ENCODE data around the gene DDB1.

DDB1 gene

GRCh38 chr11:61350336-61350735, 17.4 kb upstream of the DDB1 start:
- DNase-seq: no peak
- no peaks in the 10 kb centered on the region for H3K27me3 ChIP-seq (ENCODE audit: control insufficient read depth in 1 of 2, insufficient read depth in 1 of 2, low read length in 2 of 2)
- peaks cover 76 to 83% of the 10 kb centered on the region in 2 experiments for H3K36me3 ChIP-seq (ENCODE audit: control insufficient read depth in 1 of 2, insufficient read depth in 2 of 2, low read depth in 1 of 2, low read length in 2 of 2)
- no peak overlapping the region for H3K27ac ChIP-seq (ENCODE audit: low read length, poor library complexity, severe bottlenecking)
- H3K18ac ChIP-seq (ENCODE audit: low read depth in 1 of 2, low read length in 2 of 2): no peak overlapping the region
- no peak overlapping the region for H3K9ac ChIP-seq (ENCODE audit: low read length)
- H4K91ac ChIP-seq (ENCODE audit: low read length): no peak overlapping the region
- H3K4me2 ChIP-seq (ENCODE audit: low read length, poor library complexity, severe bottlenecking): no peak overlapping the region
- 100% methylated on average over 1 of the region's 1 CpG for WGBS
- H2BK15ac ChIP-seq (ENCODE audit: low read depth, poor library complexity, severe bottlenecking): no peak overlapping the region
- H3K14ac ChIP-seq (ENCODE audit: low read length in 2 of 2): no peak overlapping the region
- no peak overlapping the region for H3K4ac ChIP-seq (ENCODE audit: low read depth in 1 of 2, low read length in 2 of 2)
- no peak overlapping the region for H3K23ac ChIP-seq (ENCODE audit: low read length in 2 of 2)
- peaks cover 3% of the 10 kb centered on the region for H3K4me1 ChIP-seq (ENCODE audit: control insufficient read depth, insufficient read depth, low read depth, low read length)
- H4K8ac ChIP-seq (ENCODE audit: low read length): no peak overlapping the region
- H2AK5ac ChIP-seq (ENCODE audit: low read length, severe bottlenecking): no peak overlapping the region
- no peak overlapping the region for H3K4me3 ChIP-seq (ENCODE audit: insufficient read depth in 1 of 2, low read depth in 1 of 2, low read length in 2 of 2)
- no peaks in the 10 kb centered on the region for H3K79me1 ChIP-seq (replicated peaks; ENCODE audit: low read length, poor library complexity, severe bottlenecking)
- no peak overlapping the region for H2AFZ ChIP-seq (ENCODE audit: low read depth, low read length)
- H3K9me3 ChIP-seq (ENCODE audit: control insufficient read depth, low read length): no peaks in the 10 kb centered on the region
- no peak overlapping the region for H2BK120ac ChIP-seq (ENCODE audit: low read depth, low read length)
- no peak overlapping the region for H2BK5ac ChIP-seq (ENCODE audit: low read depth, low read length, poor library complexity, severe bottlenecking)
- H2BK12ac ChIP-seq (ENCODE audit: low read length in 2 of 2): no peak overlapping the region

- Histone ChIP-seq H3K9ac (ENCODE audit: low read length) (no peak overlapping the region), H2AK5ac (ENCODE audit: low read length, severe bottlenecking) (no peak overlapping the region), H2BK12ac (ENCODE audit: low read length in 2 of 2) (no peak overlapping the region), H3K4ac (ENCODE audit: low read depth in 1 of 2, low read length in 2 of 2) (no peak overlapping the region), H2AFZ (ENCODE audit: low read depth, low read length) (no peak overlapping the region), H3K27ac (ENCODE audit: low read length, poor library complexity, severe bottlenecking) (no peak overlapping the region), H2BK15ac (ENCODE audit: low read depth, poor library complexity, severe bottlenecking) (no peak overlapping the region), H3K4me3 (ENCODE audit: insufficient read depth in 1 of 2, low read depth in 1 of 2, low read length in 2 of 2) (no peak overlapping the region), H4K8ac (ENCODE audit: low read length) (no peak overlapping the region), H2BK120ac (ENCODE audit: low read depth, low read length) (no peak overlapping the region), H4K91ac (ENCODE audit: low read length) (no peak overlapping the region), H3K4me1 (ENCODE audit: control insufficient read depth, insufficient read depth, low read depth, low read length) (peaks cover 3% of the 10 kb centered on the region), H3K9me3 (ENCODE audit: control insufficient read depth, low read length) (no peaks in the 10 kb centered on the region), H3K14ac (ENCODE audit: low read length in 2 of 2) (no peak overlapping the region), H3K36me3 (ENCODE audit: control insufficient read depth in 1 of 2, insufficient read depth in 2 of 2, low read depth in 1 of 2, low read length in 2 of 2) (peaks cover 80 to 81% of the 10 kb centered on the region in 2 experiments), H3K27me3 (ENCODE audit: control insufficient read depth in 1 of 2, insufficient read depth in 1 of 2, low read length in 2 of 2) (no peaks in the 10 kb centered on the region), H3K4me2 (ENCODE audit: low read length, poor library complexity, severe bottlenecking) (no peak overlapping the region), H3K23ac (ENCODE audit: low read length in 2 of 2) (no peak overlapping the region), H3K18ac (ENCODE audit: low read depth in 1 of 2, low read length in 2 of 2) (no peak overlapping the region), H3K79me1 (replicated peaks; ENCODE audit: low read length, poor library complexity, severe bottlenecking) (no peaks in the 10 kb centered on the region), H2BK5ac (ENCODE audit: low read depth, low read length, poor library complexity, severe bottlenecking) (no peak overlapping the region)
- DNase-seq: no peak
- WGBS: 97% methylated on average over 10 of the region's 10 CpGs
Measured at GRCh38 chr11:61349916-61350315, 17.0 kb upstream of the DDB1 start.

GRCh38 chr11:61349189-61349751, 16.4 kb upstream of the DDB1 start:
- Histone ChIP-seq H3K4me3 (ENCODE audit: insufficient read depth in 1 of 2, low read depth in 1 of 2, low read length in 2 of 2) (no peak overlapping the region), H3K4me2 (ENCODE audit: low read length, poor library complexity, severe bottlenecking) (no peak overlapping the region), H2BK15ac (ENCODE audit: low read depth, poor library complexity, severe bottlenecking) (no peak overlapping the region), H3K23ac (ENCODE audit: low read length in 2 of 2) (no peak overlapping the region), H3K79me1 (replicated peaks; ENCODE audit: low read length, poor library complexity, severe bottlenecking) (no peaks in the 10 kb centered on the region), H2BK120ac (ENCODE audit: low read depth, low read length) (no peak overlapping the region), H3K27me3 (ENCODE audit: control insufficient read depth in 1 of 2, insufficient read depth in 1 of 2, low read length in 2 of 2) (no peaks in the 10 kb centered on the region), H3K9ac (ENCODE audit: low read length) (no peak overlapping the region), H2BK5ac (ENCODE audit: low read depth, low read length, poor library complexity, severe bottlenecking) (no peak overlapping the region), H3K4me1 (ENCODE audit: control insufficient read depth, insufficient read depth, low read depth, low read length) (peaks cover 3% of the 10 kb centered on the region), H2AFZ (ENCODE audit: low read depth, low read length) (no peak overlapping the region), H3K18ac (ENCODE audit: low read depth in 1 of 2, low read length in 2 of 2) (no peak overlapping the region), H2AK5ac (ENCODE audit: low read length, severe bottlenecking) (no peak overlapping the region), H3K14ac (ENCODE audit: low read length in 2 of 2) (no peak overlapping the region), H4K91ac (ENCODE audit: low read length) (no peak overlapping the region), H3K9me3 (ENCODE audit: control insufficient read depth, low read length) (no peaks in the 10 kb centered on the region), H4K8ac (ENCODE audit: low read length) (no peak overlapping the region), H3K4ac (ENCODE audit: low read depth in 1 of 2, low read length in 2 of 2) (no peak overlapping the region), H3K36me3 (ENCODE audit: control insufficient read depth in 1 of 2, insufficient read depth in 2 of 2, low read depth in 1 of 2, low read length in 2 of 2) (peaks cover 76 to 83% of the 10 kb centered on the region in 2 experiments), H3K27ac (ENCODE audit: low read length, poor library complexity, severe bottlenecking) (no peak overlapping the region), H2BK12ac (ENCODE audit: low read length in 2 of 2) (no peak overlapping the region)
- WGBS: 96% methylated on average over 12 of the region's 12 CpGs
- no peak for DNase-seq

GRCh38 chr11:61347916-61348461, 15.1 kb upstream of the DDB1 start:
- no peaks in the 10 kb centered on the region for H3K27me3 ChIP-seq (ENCODE audit: control insufficient read depth in 1 of 2, insufficient read depth in 1 of 2, low read length in 2 of 2)
- H2BK5ac ChIP-seq (ENCODE audit: low read depth, low read length, poor library complexity, severe bottlenecking): no peak overlapping the region
- no peak overlapping the region for H2AK5ac ChIP-seq (ENCODE audit: low read length, severe bottlenecking)
- no peak overlapping the region for H3K4ac ChIP-seq (ENCODE audit: low read depth in 1 of 2, low read length in 2 of 2)
- WGBS: 76% methylated on average over 10 of the region's 11 CpGs
- H4K91ac ChIP-seq (ENCODE audit: low read length): no peak overlapping the region
- no peak overlapping the region for H2BK120ac ChIP-seq (ENCODE audit: low read depth, low read length)
- no peak overlapping the region for H3K18ac ChIP-seq (ENCODE audit: low read depth in 1 of 2, low read length in 2 of 2)
- H3K14ac ChIP-seq (ENCODE audit: low read length in 2 of 2): no peak overlapping the region
- no peak overlapping the region for H3K9ac ChIP-seq (ENCODE audit: low read length)
- no peak overlapping the region for H2BK15ac ChIP-seq (ENCODE audit: low read depth, poor library complexity, severe bottlenecking)
- peak; percentile 15 for DNase-seq
- H3K79me1 ChIP-seq (replicated peaks; ENCODE audit: low read length, poor library complexity, severe bottlenecking): no peaks in the 10 kb centered on the region
- peaks cover 5% of the 10 kb centered on the region for H3K4me1 ChIP-seq (ENCODE audit: control insufficient read depth, insufficient read depth, low read depth, low read length)
- no peak overlapping the region for H2BK12ac ChIP-seq (ENCODE audit: low read length in 2 of 2)
- H3K4me2 ChIP-seq (ENCODE audit: low read length, poor library complexity, severe bottlenecking): no peak overlapping the region
- H3K9me3 ChIP-seq (ENCODE audit: control insufficient read depth, low read length): no peaks in the 10 kb centered on the region
- H3K36me3 ChIP-seq (ENCODE audit: control insufficient read depth in 1 of 2, insufficient read depth in 2 of 2, low read depth in 1 of 2, low read length in 2 of 2): peaks cover 70 to 83% of the 10 kb centered on the region in 2 experiments
- no peak overlapping the region for H4K8ac ChIP-seq (ENCODE audit: low read length)
- H3K4me3 ChIP-seq (ENCODE audit: insufficient read depth in 1 of 2, low read depth in 1 of 2, low read length in 2 of 2): no peak overlapping the region
- no peak overlapping the region for H2AFZ ChIP-seq (ENCODE audit: low read depth, low read length)
- H3K23ac ChIP-seq (ENCODE audit: low read length in 2 of 2): no peak overlapping the region
- H3K27ac ChIP-seq (ENCODE audit: low read length, poor library complexity, severe bottlenecking): no peak overlapping the region
